IMR-90 (cell line): Measurements from ENCODE around the gene STXBP6. TPM values are rescaled to one million over a fixed set of nuclear protein-coding genes. Genes with fewer than 3 reads are reported as not detected.

ENCODE experiments used
- ATAC-seq: fragments of 200-7000 bp; cut with Tn5 transposase; 2 replicates; pipeline ENCODE4 v1.9.1; 2020; ENCODE audit warnings: low read depth, mild to moderate bottlenecking, moderate library complexity
- BruUV-seq: library from RNA; stranded (reverse); fragments of 400-500 nt; replicated peaks from 2 replicates; lab custom pipeline; 2021; lab: Mats Ljungman, UMichigan
- CTCF ChIA-PET: fragments of 300-600 bp; formaldehyde crosslinking; extraction: SDS; loops from one replicate; lab custom pipeline; 2021; ENCODE audit warnings: antibody characterized with exemption; lab: Yijun Ruan, JAX
- POLR2A ChIA-PET: fragments of 300-600 bp; sonication (Branson Sonifier 250); formaldehyde crosslinking; loops from one replicate; lab custom pipeline; 2022; ENCODE audit warnings: antibody characterized with exemption; ENCODE audit not compliant: unreplicated experiment; lab: Charles Lee
- DNase-seq: peaks from one replicate; pipeline ENCODE4 v3.0.0; 2013
- H2AFZ ChIP-seq: replicated peaks from 2 replicates; pipeline ENCODE3; 2013; ENCODE audit warnings: low read length, mild to moderate bottlenecking; ENCODE audit not compliant: poor library complexity
- H2AK5ac ChIP-seq: 2 replicates; pipeline ENCODE4 v1.6.1; 2013; ENCODE audit warnings: low read depth, low read length, inconsistent platforms
- H2AK9ac ChIP-seq: replicated peaks from 2 replicates; pipeline ENCODE3; 2013; ENCODE audit warnings: mild to moderate bottlenecking, low read depth, low read length, moderate library complexity; ENCODE audit not compliant: poor library complexity
- H2BK120ac ChIP-seq: 2 replicates; pipeline ENCODE4 v1.6.1; 2013; ENCODE audit warnings: low read depth, low read length, inconsistent platforms
- H2BK15ac ChIP-seq: 3 replicates; pipeline ENCODE4 v1.6.1; 2013; ENCODE audit warnings: low read depth, low read length, inconsistent platforms
- H2BK20ac ChIP-seq: 2 replicates; pipeline ENCODE4 v1.6.1; 2013; ENCODE audit warnings: low read depth, mild to moderate bottlenecking, inconsistent platforms, low read length, moderate library complexity
- H2BK5ac ChIP-seq: 2 replicates; pipeline ENCODE4 v1.6.1; 2013; ENCODE audit warnings: mild to moderate bottlenecking, low read depth, low read length, inconsistent platforms; ENCODE audit not compliant: poor library complexity, severe bottlenecking
- H3K14ac ChIP-seq: replicated peaks from 2 replicates; pipeline ENCODE4 v1.6.1; 2013; ENCODE audit warnings: low read depth, low read length, inconsistent platforms
- H3K18ac ChIP-seq: 2 replicates; pipeline ENCODE4 v1.6.1; 2013; ENCODE audit warnings: low read depth, low read length, control low read depth
- H3K23ac ChIP-seq: 2 replicates; pipeline ENCODE4 v1.6.1; 2013; ENCODE audit warnings: low read depth, low read length, inconsistent platforms
- H3K27ac ChIP-seq: 2 replicates; pipeline ENCODE4 v1.5.1; 2013; ENCODE audit warnings: mild to moderate bottlenecking, control low read depth, low read length; ENCODE audit not compliant: insufficient read depth
- H3K27me3 ChIP-seq: 2 replicates; pipeline ENCODE4 v1.6.1; 2013; ENCODE audit warnings: low read length; ENCODE audit not compliant: control insufficient read depth, insufficient read depth
- H3K36me3 ChIP-seq: 2 replicates; pipeline ENCODE4 v1.6.1; 2013; ENCODE audit warnings: low read length, mixed read lengths; ENCODE audit not compliant: control insufficient read depth, insufficient read depth
- H3K4ac ChIP-seq: 2 replicates; pipeline ENCODE4 v1.6.1; 2013; ENCODE audit warnings: low read depth, low read length, inconsistent platforms
- H3K4me1 ChIP-seq: 2 replicates; pipeline ENCODE4 v1.6.1; 2013; ENCODE audit warnings: low read length, mixed read lengths; ENCODE audit not compliant: control insufficient read depth, insufficient read depth
- H3K4me2 ChIP-seq: 2 replicates; pipeline ENCODE4 v1.6.1; 2013; ENCODE audit warnings: low read depth, mild to moderate bottlenecking, control low read depth, low read length, moderate library complexity
- H3K4me3 ChIP-seq: 2 replicates; pipeline ENCODE4 v1.5.1; 2013; ENCODE audit warnings: low read depth, mild to moderate bottlenecking, control low read depth, low read length, moderate library complexity; ENCODE audit not compliant: insufficient read depth
- H3K56ac ChIP-seq: 2 replicates; pipeline ENCODE4 v1.6.1; 2013; ENCODE audit warnings: low read length, inconsistent platforms; ENCODE audit not compliant: insufficient read depth; ENCODE audit errors: extremely low read depth
- H3K79me1 ChIP-seq, 2 experiments: 2 replicates each; pipeline ENCODE4 v1.6.1; 2013; ENCODE audit warnings: low read length in 2 of 2, inconsistent platforms in 1 of 2, low read depth in 1 of 2
- H3K9ac ChIP-seq: 2 replicates; pipeline ENCODE4 v1.6.1; 2013; ENCODE audit warnings: low read depth, low read length, control low read depth
- H3K9me1 ChIP-seq: 2 replicates; pipeline ENCODE4 v1.6.1; 2013; ENCODE audit warnings: low read length, inconsistent platforms; ENCODE audit not compliant: insufficient read depth
- H3K9me3 ChIP-seq: 2 replicates; pipeline ENCODE4 v1.6.1; 2013; ENCODE audit warnings: low read length; ENCODE audit not compliant: control insufficient read depth, insufficient read depth
- H4K20me1 ChIP-seq: 2 replicates; pipeline ENCODE4 v1.6.1; 2013; ENCODE audit warnings: low read length, inconsistent platforms; ENCODE audit not compliant: insufficient read depth
- H4K5ac ChIP-seq: 2 replicates; pipeline ENCODE4 v1.6.1; 2013; ENCODE audit warnings: mild to moderate bottlenecking, low read depth, low read length, control low read depth
- H4K8ac ChIP-seq, 2 experiments: 2 replicates each; pipeline ENCODE4 v1.6.1; 2013; ENCODE audit warnings: low read depth in 2 of 2, low read length in 2 of 2, control low read depth in 1 of 2, inconsistent platforms in 1 of 2
- H4K91ac ChIP-seq: 2 replicates; pipeline ENCODE4 v1.6.1; 2013; ENCODE audit warnings: low read depth, low read length, inconsistent platforms; ENCODE audit not compliant: insufficient read depth
- BHLHE40 ChIP-seq: fragments of 150-350 bp; IDR thresholded peaks from 2 replicates; pipeline ENCODE4 v1.6.1; 2016; ENCODE audit warnings: mild to moderate bottlenecking, low read depth, low read length
- CEBPB ChIP-seq: IDR thresholded peaks from 2 replicates; pipeline ENCODE4 v1.6.1; 2012; ENCODE audit warnings: low read depth, low read length, improper control_type of control experiment
- CHD1 ChIP-seq: IDR thresholded peaks from 2 replicates; pipeline ENCODE4 v1.6.1; 2012; ENCODE audit warnings: low read depth, low read length, improper control_type of control experiment
- CTCF ChIP-seq: conservative IDR thresholded peaks from 2 replicates; pipeline ENCODE4 v1.5.1; 2012; ENCODE audit warnings: mild to moderate bottlenecking, low read depth, low read length, improper control_type of control experiment
- ELK1 ChIP-seq: fragments of 150-350 bp; IDR thresholded peaks from 2 replicates; pipeline ENCODE4 v1.6.1; 2016; ENCODE audit warnings: low read depth, mild to moderate bottlenecking, low read length, moderate library complexity, borderline replicate concordance
- FOS ChIP-seq: fragments of 150-350 bp; IDR thresholded peaks from 2 replicates; pipeline ENCODE4 v1.6.1; 2016; ENCODE audit warnings: low read depth, low read length
- MAFK ChIP-seq: IDR thresholded peaks from 2 replicates; pipeline ENCODE4 v1.6.1; 2012; ENCODE audit warnings: low read depth, low read length, improper control_type of control experiment
- MAZ ChIP-seq: IDR thresholded peaks from 2 replicates; pipeline ENCODE4 v1.6.1; 2012; ENCODE audit warnings: low read depth, mild to moderate bottlenecking, low read length, improper control_type of control experiment, moderate library complexity, borderline replicate concordance
- MXI1 ChIP-seq: IDR thresholded peaks from 2 replicates; pipeline ENCODE4 v1.6.1; 2012; ENCODE audit warnings: low read depth, mild to moderate bottlenecking, low read length, moderate library complexity, borderline replicate concordance
- NFE2L2 ChIP-seq: fragments of 150-350 bp; IDR thresholded peaks from 2 replicates; pipeline ENCODE4 v1.6.1; 2016; ENCODE audit warnings: low read depth, mild to moderate bottlenecking, low read length
- POLR2A ChIP-seq: IDR thresholded peaks from 2 replicates; pipeline ENCODE4 v1.6.1; 2012; ENCODE audit warnings: mild to moderate bottlenecking, low read depth, low read length
- RAD21 ChIP-seq: IDR thresholded peaks from 2 replicates; pipeline ENCODE4 v1.6.1; 2012; ENCODE audit warnings: low read length, improper control_type of control experiment
- RCOR1 ChIP-seq: IDR thresholded peaks from 2 replicates; pipeline ENCODE4 v1.6.1; 2012; ENCODE audit warnings: mild to moderate bottlenecking, low read length, improper control_type of control experiment; ENCODE audit not compliant: insufficient replicate concordance
- RFX5 ChIP-seq: IDR thresholded peaks from 2 replicates; pipeline ENCODE4 v1.8.0; 2012; ENCODE audit warnings: low read depth, mild to moderate bottlenecking, low read length, moderate library complexity
- SMC3 ChIP-seq: fragments of 150-350 bp; IDR thresholded peaks from 2 replicates; pipeline ENCODE4 v1.6.1; 2016; ENCODE audit warnings: low read depth, mild to moderate bottlenecking, antibody characterized with exemption, low read length, moderate library complexity
- USF2 ChIP-seq: fragments of 150-350 bp; IDR thresholded peaks from 2 replicates; pipeline ENCODE4 v1.6.1; 2017; ENCODE audit warnings: mild to moderate bottlenecking, antibody characterized with exemption, low read length, low read depth
- WGBS, 2 experiments: methylation state at CpG; one replicate each; pipeline versions ENCODE4 v1.1.5 to v1.1.7; 2013; ENCODE audit warnings: missing lambda C conversion rate in 2 of 2; ENCODE audit not compliant: insufficient read length in 1 of 2; ENCODE audit errors: extremely low coverage in 2 of 2; 5-methylcytosine and 5-hydroxymethylcytosine counted together
- dilution Hi-C: fragments of 300-500 bp; cut with HindIII; formaldehyde crosslinking; loops from one replicate; pipeline ENCODE4 v1.14.3; 2018; ENCODE audit warnings: low sequenced_read_pairs; ENCODE audit not compliant: unreplicated experiment
- in situ Hi-C: fragments of 300-500 bp; cut with MboI; formaldehyde crosslinking; loops from 3 replicates; pipeline ENCODE4 v1.14.3; 2019; ENCODE audit warnings: low sequenced_read_pairs, inconsistent platforms, mixed read lengths
- intact Hi-C: fragments of 100-400 bp; cut with micrococcal nuclease; formaldehyde crosslinking; loops from 2 replicates; pipeline ENCODE4 v1.10.0; 2022
- polyA plus RNA-seq, 3 experiments: library from polyadenylated mRNA; depleted of rRNA; stranded (reverse); fragments of >200 nt; gene quantifications; 2 replicates each; pipeline ENCODE4 v1.2.3, GENCODE V29; 2012; ENCODE audit warnings: low replicate concordance in 1 of 3
- total RNA-seq: library from RNA; depleted of rRNA; stranded (reverse); fragments of >200 nt; gene quantifications from 2 replicates; pipeline ENCODE4 v1.2.3, GENCODE V29; 2012

STXBP6 gene
- total and polyA plus RNA-seq, 2 of the 4 experiments (the other 2 are of a cell fraction), result 14.2 to 14.3 TPM

GRCh38 chr14:25001156-25001555 is 48.8 kb downstream of the STXBP6 start:
- Histone ChIP-seq H4K20me1 (no peaks in the 10 kb centered on the region), H2BK5ac (peak overlapping the region; percentile 14), H3K4me1 (peaks cover 13% of the 10 kb centered on the region), H3K27ac (no peak overlapping the region), H3K4ac (no peak overlapping the region), H2BK120ac (no peak overlapping the region), H3K14ac (no peak overlapping the region), H2AK9ac (no peak overlapping the region), H4K91ac (no peak overlapping the region), H3K23ac (no peak overlapping the region), H3K27me3 (no peaks in the 10 kb centered on the region), H3K18ac (peak overlapping the region; percentile 74; the same call in 1 of the 2 replicates), H3K4me2 (peak overlapping the region; percentile 75; the same call in 1 of the 2 replicates), H2AFZ (no peak overlapping the region), H3K56ac (no peak overlapping the region), H2BK15ac (no peak overlapping the region), H2AK5ac (no peak overlapping the region), H4K5ac (no peak overlapping the region; the same call in 1 of the 2 replicates), H3K9me1 (0 out of 2 replicates have a peak, but pooled peaks cover 5% of the 10 kb centered on the region), H4K8ac (no peak overlapping the region), H3K79me1 (peaks cover 0 to 4% of the 10 kb centered on the region in 2 experiments; a peak in 1 of 4 replicates), H3K9ac (no peak overlapping the region), H2BK20ac (peak overlapping the region; percentile 40; the same call in 1 of the 2 replicates), H3K9me3 (no peaks in the 10 kb centered on the region), H3K36me3 (no peaks in the 10 kb centered on the region), H3K4me3 (no peak overlapping the region)
- no CpG with 5 or more reads among the region's 1 CpG for WGBS, 2 experiments
- ATAC-seq (peak; percentile 64), DNase-seq (peak; percentile 31)
- dilution Hi-C loops, result no loop called here
- ChIA-PET CTCF (no interaction called here), POLR2A (no interaction called here)
- intact Hi-C loops, result no loop called here
- TF ChIP-seq MAZ (no peak), MAFK (no peak), POLR2A (no peak), NFE2L2 (no peak), RCOR1 (no peak), RFX5 (no peak), CHD1 (no peak), ELK1 (no peak), USF2 (no peak), BHLHE40 (no peak), RAD21 (no peak), CTCF (no peak), FOS (no peak), MXI1 (no peak), SMC3 (no peak), CEBPB (no peak)
- in situ Hi-C loops, result no loop called here
- BruUV-seq, result no TSS peak
